Glutamatergic neuron (in vitro differentiated cells): ENCODE measurements around the gene FBN3. TPM values are rescaled to one million over a fixed set of nuclear protein-coding genes. Genes with fewer than 3 reads are reported as not detected.
"Not testable (repeated sequence)": the region's sequence is repeated elsewhere in the genome, so short reads cannot be mapped to it uniquely, and the experiment has no call there.

Experiments used
- DNase-seq: peaks from one replicate; pipeline ENCODE4 v3.0.0; 2022
- H3K27ac Mint-ChIP-seq: one replicate; pipeline ENCODE4 v1.8.0; 2020; ENCODE audit warnings: mild to moderate bottlenecking, mixed read lengths, inconsistent platforms; ENCODE audit not compliant: unreplicated experiment
- H3K27me3 Mint-ChIP-seq: one replicate; pipeline ENCODE4 v1.8.0; 2020; ENCODE audit warnings: mild to moderate bottlenecking, moderate library complexity, mixed read lengths, inconsistent platforms; ENCODE audit not compliant: unreplicated experiment
- H3K36me3 Mint-ChIP-seq: one replicate; pipeline ENCODE4 v1.8.0; 2020; ENCODE audit warnings: mild to moderate bottlenecking, mixed read lengths, inconsistent platforms; ENCODE audit not compliant: unreplicated experiment
- H3K4me1 Mint-ChIP-seq: one replicate; pipeline ENCODE4 v1.8.0; 2020; ENCODE audit warnings: mild to moderate bottlenecking, low read depth, mixed read lengths, inconsistent platforms; ENCODE audit not compliant: unreplicated experiment
- H3K4me3 Mint-ChIP-seq: one replicate; pipeline ENCODE4 v1.8.0; 2020; ENCODE audit warnings: mild to moderate bottlenecking, mixed read lengths, inconsistent platforms; ENCODE audit not compliant: unreplicated experiment
- H3K9me3 Mint-ChIP-seq: one replicate; pipeline ENCODE4 v1.8.0; 2020; ENCODE audit warnings: mild to moderate bottlenecking, moderate library complexity, mixed read lengths, inconsistent platforms; ENCODE audit not compliant: unreplicated experiment
- total RNA-seq: library from RNA; stranded (reverse); fragmentation: NEBNext Ultra II Directional; extraction: Animal tissue kit (Norgen Biotek cat#: 25700); gene quantifications from one replicate; pipeline ENCODE4 v1.2.1, GENCODE V29; 2021; ENCODE audit not compliant: unreplicated experiment
- TF ChIP-seq, protein P1 (sequence below): fragments of 200-600 bp; sonication (generic); IDR thresholded peaks from one replicate; pipeline ENCODE4 v1.5.0; 2021; ENCODE audit not compliant: partially characterized antibody, unreplicated experiment

The FBN3 gene
- total RNA-seq, 1 donor from 2014 or later: 18.3 TPM

DNA sequence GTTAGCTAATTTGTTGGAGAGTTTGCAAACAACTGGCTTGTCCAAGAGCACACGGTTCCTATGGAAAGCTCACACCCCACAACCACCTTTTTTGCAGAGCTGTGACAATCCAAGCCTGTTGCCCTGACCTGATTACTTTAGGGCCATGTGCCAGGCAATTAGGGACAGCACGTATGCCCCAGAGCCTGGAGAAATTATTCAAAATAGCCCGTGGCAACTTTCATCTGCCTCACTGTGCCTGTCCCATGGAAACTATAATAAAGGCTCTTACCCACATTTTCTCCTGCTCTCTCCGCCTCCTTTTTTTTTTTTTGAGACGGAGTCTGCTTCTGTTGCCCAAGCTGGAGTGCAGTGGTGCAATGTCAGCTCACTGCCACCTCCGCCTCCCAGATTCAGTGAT, 18.6 kb upstream of the FBN3 start:
- Mint-ChIP-seq H3K36me3 (no peaks in the 10 kb centered on the region), H3K4me1 (no peaks in the 10 kb centered on the region), H3K4me3 (no peak overlapping the region), H3K27ac (no peak overlapping the region), H3K27me3 (peaks cover 2% of the 10 kb centered on the region), H3K9me3 (peaks cover 4% of the 10 kb centered on the region)
- no peak for DNase-seq
- TF ChIP-seq, protein P1, sequence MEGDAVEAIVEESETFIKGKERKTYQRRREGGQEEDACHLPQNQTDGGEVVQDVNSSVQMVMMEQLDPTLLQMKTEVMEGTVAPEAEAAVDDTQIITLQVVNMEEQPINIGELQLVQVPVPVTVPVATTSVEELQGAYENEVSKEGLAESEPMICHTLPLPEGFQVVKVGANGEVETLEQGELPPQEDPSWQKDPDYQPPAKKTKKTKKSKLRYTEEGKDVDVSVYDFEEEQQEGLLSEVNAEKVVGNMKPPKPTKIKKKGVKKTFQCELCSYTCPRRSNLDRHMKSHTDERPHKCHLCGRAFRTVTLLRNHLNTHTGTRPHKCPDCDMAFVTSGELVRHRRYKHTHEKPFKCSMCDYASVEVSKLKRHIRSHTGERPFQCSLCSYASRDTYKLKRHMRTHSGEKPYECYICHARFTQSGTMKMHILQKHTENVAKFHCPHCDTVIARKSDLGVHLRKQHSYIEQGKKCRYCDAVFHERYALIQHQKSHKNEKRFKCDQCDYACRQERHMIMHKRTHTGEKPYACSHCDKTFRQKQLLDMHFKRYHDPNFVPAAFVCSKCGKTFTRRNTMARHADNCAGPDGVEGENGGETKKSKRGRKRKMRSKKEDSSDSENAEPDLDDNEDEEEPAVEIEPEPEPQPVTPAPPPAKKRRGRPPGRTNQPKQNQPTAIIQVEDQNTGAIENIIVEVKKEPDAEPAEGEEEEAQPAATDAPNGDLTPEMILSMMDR: no peak

- TF ChIP-seq, protein P1: no peak
- no peak overlapping the region for H3K27ac Mint-ChIP-seq
- H3K4me1 Mint-ChIP-seq: peaks cover 2% of the 10 kb centered on the region
Observed at GRCh38 chr19:8163759-8164158, 14.4 kb upstream of the FBN3 start.

GRCh38 chr19:8161135-8161646, 11.8 kb upstream of the FBN3 start:
- H3K9me3 Mint-ChIP-seq: peaks cover 7% of the 10 kb centered on the region
- no peak for DNase-seq
- TF ChIP-seq, protein P1: no peak
- H3K36me3 Mint-ChIP-seq: no peaks in the 10 kb centered on the region
- no peaks in the 10 kb centered on the region for H3K27me3 Mint-ChIP-seq
- no peak overlapping the region for H3K4me3 Mint-ChIP-seq
- peaks cover 2% of the 10 kb centered on the region for H3K4me1 Mint-ChIP-seq
- peak overlapping the region; percentile 16 for H3K27ac Mint-ChIP-seq

More at GRCh38 chr19:8163759-8164158, 14.4 kb upstream of the FBN3 start:
- H3K36me3 Mint-ChIP-seq: no peaks in the 10 kb centered on the region
- DNase-seq: no peak
- peaks cover 5% of the 10 kb centered on the region for H3K9me3 Mint-ChIP-seq
- no peaks in the 10 kb centered on the region for H3K27me3 Mint-ChIP-seq
- H3K4me3 Mint-ChIP-seq: no peak overlapping the region

DNA sequence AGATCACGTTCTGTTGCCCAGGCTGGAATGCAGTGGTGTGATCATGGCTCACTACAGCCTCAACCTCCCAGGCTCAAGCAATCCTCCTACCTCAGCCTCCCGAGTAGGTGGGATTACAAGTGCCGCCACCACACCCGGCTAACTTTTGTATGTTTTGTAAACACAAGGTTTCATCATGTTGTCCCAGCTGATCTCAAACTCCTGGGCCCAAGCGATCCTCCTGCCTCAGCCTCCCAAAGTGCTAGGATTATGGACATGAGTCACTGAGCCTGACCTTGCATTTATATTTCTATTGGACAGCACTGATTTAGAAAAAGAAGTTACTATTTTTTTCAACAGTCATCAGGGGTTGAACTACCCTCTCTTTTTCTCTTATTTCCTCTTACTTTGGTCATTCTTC, 9.9 kb upstream of the FBN3 start:
- not testable (repeated sequence) for H3K36me3 Mint-ChIP-seq, DNase-seq, H3K27me3 Mint-ChIP-seq, H3K27ac Mint-ChIP-seq, H3K9me3 Mint-ChIP-seq, H3K4me3 Mint-ChIP-seq, H3K4me1 Mint-ChIP-seq

DNA sequence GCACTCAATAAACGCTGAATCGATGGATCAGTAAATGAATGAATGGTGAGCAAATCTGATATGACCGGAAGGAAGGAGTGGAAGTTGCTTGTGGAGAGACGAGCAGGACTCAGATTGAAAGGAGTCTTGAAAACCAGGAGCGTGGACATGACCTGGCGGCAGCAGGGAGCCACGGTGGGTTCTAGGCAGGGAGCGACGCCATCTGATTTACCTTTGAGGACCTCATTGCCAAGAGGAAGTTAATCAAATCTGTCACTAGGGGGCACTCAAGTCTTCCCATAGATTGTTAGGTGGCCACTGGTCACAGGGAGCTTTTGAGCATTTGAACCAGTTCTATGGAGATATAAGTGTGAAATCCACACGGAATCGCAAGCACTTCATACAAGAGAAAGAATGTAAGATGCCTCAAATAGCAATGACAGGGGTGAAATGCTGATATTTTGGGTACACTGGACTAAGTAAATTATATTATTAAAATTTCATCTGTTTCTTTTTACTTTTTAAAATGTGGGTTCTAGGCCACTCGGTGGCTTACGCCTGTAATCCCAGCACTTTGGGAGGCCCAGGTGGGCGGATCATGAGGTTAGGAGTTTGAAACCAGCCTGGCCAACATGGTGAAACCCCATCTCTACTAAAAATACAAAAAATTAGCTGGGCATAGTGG, 9.2 kb upstream of the FBN3 start:
- Mint-ChIP-seq H3K27me3 (no peaks in the 10 kb centered on the region), H3K4me1 (peaks cover 2% of the 10 kb centered on the region), H3K36me3 (no peaks in the 10 kb centered on the region), H3K9me3 (peaks cover 3% of the 10 kb centered on the region), H3K4me3 (no peak overlapping the region), H3K27ac (no peak overlapping the region)
- no peak for DNase-seq
- TF ChIP-seq, protein P1: peak; percentile 81
